B cell (primary cell): ENCODE measurements around the gene BST2.

Experiments
- CTCF ChIP-seq: fragments of 200-600 bp; IDR thresholded peaks from one replicate; pipeline ENCODE4 v1.8.0; 2022; ENCODE audit warnings: antibody characterized with exemption, mild to moderate bottlenecking
- EZH2 ChIP-seq: IDR thresholded peaks from 2 replicates; pipeline ENCODE4 v1.6.1; 2012; ENCODE audit warnings: borderline replicate concordance, low read depth, mild to moderate bottlenecking, moderate library complexity, low read length; ENCODE audit not compliant: insufficient read depth, poor library complexity, severe bottlenecking

- TF ChIP-seq CTCF = peak; percentile 68
- TF ChIP-seq EZH2 = no peak
Observed at GRCh38 chr19:17390665-17391370, 14.6 kb downstream of the BST2 start.
